H9 (cell line): ENCODE results near the gene IWS1. TPM values are rescaled to one million over a fixed set of nuclear protein-coding genes. Genes with fewer than 3 reads are reported as not detected.

Source experiments
- DNase-seq: peaks from one replicate; pipeline ENCODE4 v3.0.0-alpha.2; 2017
- H2AFZ ChIP-seq: one replicate; pipeline ENCODE4 v1.6.1; 2013; ENCODE audit warnings: mild to moderate bottlenecking, low read length, control low read depth, moderate library complexity
- H2AK5ac ChIP-seq: 2 replicates; pipeline ENCODE4 v1.6.1; 2013; ENCODE audit warnings: low read length, control low read depth, mixed read lengths; ENCODE audit not compliant: insufficient read length
- H2BK120ac ChIP-seq: one replicate; pipeline ENCODE4 v1.6.1; 2013; ENCODE audit warnings: low read depth, mild to moderate bottlenecking, low read length, control low read depth, inconsistent platforms; ENCODE audit not compliant: poor library complexity, severe bottlenecking
- H2BK12ac ChIP-seq: 2 replicates; pipeline ENCODE4 v1.6.1; 2013; ENCODE audit warnings: low read length, control low read depth, mixed read lengths, low read depth; ENCODE audit not compliant: insufficient read length
- H2BK15ac ChIP-seq: 2 replicates; pipeline ENCODE4 v1.6.1; 2013; ENCODE audit warnings: low read depth, low read length, control low read depth
- H2BK20ac ChIP-seq: one replicate; pipeline ENCODE4 v1.6.1; 2013; ENCODE audit warnings: low read depth, mild to moderate bottlenecking, low read length, control low read depth, inconsistent platforms; ENCODE audit not compliant: poor library complexity, severe bottlenecking
- H2BK5ac ChIP-seq: 2 replicates; pipeline ENCODE4 v1.6.1; 2013; ENCODE audit warnings: low read length, control low read depth, mixed read lengths; ENCODE audit not compliant: insufficient read length
- H3K14ac ChIP-seq: 2 replicates; pipeline ENCODE4 v1.6.1; 2013; ENCODE audit warnings: low read length, control low read depth; ENCODE audit not compliant: insufficient read depth
- H3K18ac ChIP-seq: 2 replicates; pipeline ENCODE4 v1.6.1; 2013; ENCODE audit warnings: low read depth, mild to moderate bottlenecking, mixed read lengths, low read length, control low read depth; ENCODE audit not compliant: insufficient read length
- H3K23ac ChIP-seq: 2 replicates; pipeline ENCODE4 v1.6.1; 2013; ENCODE audit warnings: low read length, control low read depth, mixed read lengths, low read depth; ENCODE audit not compliant: insufficient read length
- H3K23me2 ChIP-seq: 2 replicates; pipeline ENCODE4 v1.6.1; 2013; ENCODE audit warnings: low read depth, mild to moderate bottlenecking, mixed read lengths, low read length, control low read depth; ENCODE audit not compliant: insufficient read length, poor library complexity, severe bottlenecking
- H3K27ac ChIP-seq: 2 replicates; pipeline ENCODE4 v1.5.1; 2013; ENCODE audit warnings: low read length, control low read depth, mixed read lengths, low read depth; ENCODE audit not compliant: insufficient read length
- H3K27me3 ChIP-seq: 2 replicates; pipeline ENCODE4 v1.6.1; 2013; ENCODE audit warnings: low read length, control low read depth, inconsistent platforms; ENCODE audit not compliant: insufficient read depth
- H3K4ac ChIP-seq: 2 replicates; pipeline ENCODE4 v1.6.1; 2013; ENCODE audit warnings: low read depth, mild to moderate bottlenecking, control low read depth, inconsistent platforms, low read length, moderate library complexity
- H3K4me1 ChIP-seq: 2 replicates; pipeline ENCODE4 v1.6.1; 2013; ENCODE audit warnings: low read length, control low read depth, inconsistent platforms; ENCODE audit not compliant: insufficient read depth
- H3K4me2 ChIP-seq: 2 replicates; pipeline ENCODE4 v1.6.1; 2013; ENCODE audit warnings: low read length, control low read depth, mixed read lengths; ENCODE audit not compliant: insufficient read length, insufficient read depth
- H3K56ac ChIP-seq: 2 replicates; pipeline ENCODE4 v1.6.1; 2013; ENCODE audit warnings: low read depth, mild to moderate bottlenecking, mixed read lengths, low read length, control low read depth; ENCODE audit not compliant: insufficient read length
- H3K79me1 ChIP-seq: 2 replicates; pipeline ENCODE4 v1.6.1; 2013; ENCODE audit warnings: low read depth, mild to moderate bottlenecking, moderate library complexity, low read length, control low read depth, inconsistent platforms; ENCODE audit not compliant: insufficient read depth, poor library complexity, severe bottlenecking
- H3K79me2 ChIP-seq: 2 replicates; pipeline ENCODE4 v1.6.1; 2013; ENCODE audit warnings: low read length, control low read depth, inconsistent platforms; ENCODE audit not compliant: insufficient read depth
- H3K9ac ChIP-seq: 2 replicates; pipeline ENCODE4 v1.6.1; 2013; ENCODE audit warnings: low read length, control low read depth, mixed read lengths; ENCODE audit not compliant: insufficient read length; ENCODE audit errors: extremely low read depth
- H3K9me3 ChIP-seq: one replicate; pipeline ENCODE4 v1.6.1; 2013; ENCODE audit warnings: low read depth, low read length, inconsistent platforms; ENCODE audit not compliant: control insufficient read depth
- H3T11ph ChIP-seq: one replicate; pipeline ENCODE4 v1.6.1; 2013; ENCODE audit warnings: mild to moderate bottlenecking, low read length, control low read depth, inconsistent platforms
- H4K20me1 ChIP-seq: one replicate; pipeline ENCODE4 v1.6.1; 2013; ENCODE audit not compliant: control insufficient read depth, insufficient read length, insufficient read depth
- H4K5ac ChIP-seq: 2 replicates; pipeline ENCODE4 v1.6.1; 2013; ENCODE audit warnings: low read depth, mild to moderate bottlenecking, mixed read lengths, low read length, control low read depth; ENCODE audit not compliant: insufficient read length
- H4K8ac ChIP-seq: replicated peaks from 2 replicates; pipeline ENCODE4 v1.6.1; 2013; ENCODE audit warnings: low read length, control low read depth, mixed read lengths, low read depth; ENCODE audit not compliant: insufficient read length
- H4K91ac ChIP-seq: 2 replicates; pipeline ENCODE4 v1.6.1; 2013; ENCODE audit warnings: low read depth, mild to moderate bottlenecking, moderate library complexity, mixed read lengths, low read length, control low read depth; ENCODE audit not compliant: insufficient read length
- H3K27ac Mint-ChIP-seq, 3 experiments: 2 replicates in 2 of 3; 3 replicates in 1 of 3; pipeline ENCODE4 v1.8.0; 2020 to 2021; ENCODE audit warnings: mixed read lengths in 3 of 3, mild to moderate bottlenecking in 1 of 3, moderate library complexity in 1 of 3
- H3K27me3 Mint-ChIP-seq: 2 replicates; pipeline ENCODE4 v1.8.0; 2021; ENCODE audit warnings: low read depth, mild to moderate bottlenecking, moderate library complexity, mixed read lengths
- H3K36me3 Mint-ChIP-seq, 3 experiments: 2 replicates in 2 of 3; 3 replicates in 1 of 3; pipeline ENCODE4 v1.8.0; 2020 to 2021; ENCODE audit warnings: low read depth in 3 of 3, mixed read lengths in 3 of 3; ENCODE audit not compliant: insufficient read depth in 1 of 3
- H3K4me1 Mint-ChIP-seq, 2 experiments: 2 replicates each; pipeline ENCODE4 v1.8.0; 2020; ENCODE audit warnings: mixed read lengths in 2 of 2
- H3K4me3 Mint-ChIP-seq, 2 experiments: 2 replicates in 1 of 2; 3 replicates in 1 of 2; pipeline ENCODE4 v1.8.0; 2020 to 2021; ENCODE audit warnings: mild to moderate bottlenecking in 2 of 2, mixed read lengths in 2 of 2, moderate library complexity in 1 of 2
- H3K9me3 Mint-ChIP-seq, 2 experiments: 2 replicates in 1 of 2; 3 replicates in 1 of 2; pipeline ENCODE4 v1.8.0; 2020; ENCODE audit warnings: mild to moderate bottlenecking in 2 of 2, mixed read lengths in 2 of 2, moderate library complexity in 1 of 2
- WGBS: extraction: QIAGEN DNeasy Blood & Tissue Kit; methylation state at CpG from one replicate; pipeline ENCODE4 v1.1.7; 2013; ENCODE audit warnings: missing lambda C conversion rate, low lambda C conversion rate, mixed read lengths; ENCODE audit not compliant: insufficient read length; ENCODE audit errors: extremely low coverage; 5-methylcytosine and 5-hydroxymethylcytosine counted together
- total RNA-seq: library from RNA; stranded (reverse); gene quantifications from 2 replicates; pipeline ENCODE4 v1.2.1, GENCODE V29; 2021
- TF ChIP-seq, protein P1 (sequence below): fragments of 200-600 bp; sonication (generic); conservative IDR thresholded peaks from 3 replicates; pipeline ENCODE4 v1.8.0; 2021; ENCODE audit warnings: antibody characterized with exemption, mild to moderate bottlenecking

IWS1 gene
- total RNA-seq, 1 experiment from 2014 or later = 66.2 TPM

DNA sequence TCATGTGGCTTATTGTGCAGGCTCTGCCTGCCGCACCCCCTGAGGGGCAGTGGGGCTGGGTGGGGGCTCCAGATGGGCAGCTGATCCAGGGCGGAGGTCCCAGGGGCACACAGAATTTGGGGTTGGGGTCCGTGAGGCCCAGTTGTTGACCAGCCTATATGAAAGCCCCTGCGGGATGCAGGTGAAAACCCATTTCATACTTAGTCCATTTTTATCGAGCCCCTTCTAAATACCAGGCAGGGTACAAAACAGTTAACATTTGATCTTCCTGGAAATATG, 39.8 kb upstream of the IWS1 start:
- H3K4me3 Mint-ChIP-seq = no peak overlapping the region
- no peaks in the 10 kb centered on the region for H3K27me3 ChIP-seq

More for the DNA sequence above, 39.8 kb upstream of the IWS1 start:
- H3K79me1 ChIP-seq = no peaks in the 10 kb centered on the region
- Mint-ChIP-seq H3K27ac (no peak overlapping the region), H3K27me3 (peaks cover 4% of the 10 kb centered on the region), H3K4me1 (peaks cover 15% of the 10 kb centered on the region in 2 experiments), H3K36me3 (no peaks in the 10 kb centered on the region), H3K9me3 (no peaks in the 10 kb centered on the region; a peak in 1 of 5 replicates)
- no peaks in the 10 kb centered on the region for H3K79me2 ChIP-seq
- TF ChIP-seq, protein P1, sequence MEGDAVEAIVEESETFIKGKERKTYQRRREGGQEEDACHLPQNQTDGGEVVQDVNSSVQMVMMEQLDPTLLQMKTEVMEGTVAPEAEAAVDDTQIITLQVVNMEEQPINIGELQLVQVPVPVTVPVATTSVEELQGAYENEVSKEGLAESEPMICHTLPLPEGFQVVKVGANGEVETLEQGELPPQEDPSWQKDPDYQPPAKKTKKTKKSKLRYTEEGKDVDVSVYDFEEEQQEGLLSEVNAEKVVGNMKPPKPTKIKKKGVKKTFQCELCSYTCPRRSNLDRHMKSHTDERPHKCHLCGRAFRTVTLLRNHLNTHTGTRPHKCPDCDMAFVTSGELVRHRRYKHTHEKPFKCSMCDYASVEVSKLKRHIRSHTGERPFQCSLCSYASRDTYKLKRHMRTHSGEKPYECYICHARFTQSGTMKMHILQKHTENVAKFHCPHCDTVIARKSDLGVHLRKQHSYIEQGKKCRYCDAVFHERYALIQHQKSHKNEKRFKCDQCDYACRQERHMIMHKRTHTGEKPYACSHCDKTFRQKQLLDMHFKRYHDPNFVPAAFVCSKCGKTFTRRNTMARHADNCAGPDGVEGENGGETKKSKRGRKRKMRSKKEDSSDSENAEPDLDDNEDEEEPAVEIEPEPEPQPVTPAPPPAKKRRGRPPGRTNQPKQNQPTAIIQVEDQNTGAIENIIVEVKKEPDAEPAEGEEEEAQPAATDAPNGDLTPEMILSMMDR = no peak
- no CpG with 5 or more reads among the region's 5 CpGs for WGBS
- no peak overlapping the region for H2BK20ac ChIP-seq
- no peak overlapping the region for H3K4ac ChIP-seq
- H4K8ac ChIP-seq = no peak overlapping the region
- no peak for DNase-seq
- H3K23ac ChIP-seq = no peak overlapping the region
- H2BK5ac ChIP-seq = no peak overlapping the region
- H3K9me3 ChIP-seq = no peaks in the 10 kb centered on the region
- no peak overlapping the region for H3K4me2 ChIP-seq
- H3K4me1 ChIP-seq = no peaks in the 10 kb centered on the region
- no peak overlapping the region for H3K9ac ChIP-seq
- H3K56ac ChIP-seq = no peak overlapping the region
- no peak overlapping the region for H3K14ac ChIP-seq
- no peak overlapping the region for H2BK15ac ChIP-seq
- H4K20me1 ChIP-seq = no peaks in the 10 kb centered on the region
- no peak overlapping the region for H2BK12ac ChIP-seq
- H2BK120ac ChIP-seq = no peak overlapping the region
- H4K91ac ChIP-seq = no peak overlapping the region
- no peak overlapping the region for H3K18ac ChIP-seq
- H2AK5ac ChIP-seq = no peak overlapping the region
- H3K23me2 ChIP-seq = no peaks in the 10 kb centered on the region
- no peak overlapping the region for H2AFZ ChIP-seq
- no peak overlapping the region for H3T11ph ChIP-seq
- no peak overlapping the region for H3K27ac ChIP-seq
- H4K5ac ChIP-seq = no peak overlapping the region
